Immature natural killer cell (primary cell): ENCODE measurements around the gene TNP2. TPM values are rescaled to one million over a fixed set of nuclear protein-coding genes. Genes with fewer than 3 reads are reported as not detected.

ENCODE experiments used
- DNase-seq, 3 donors: peaks; one replicate each; pipeline ENCODE4 v3.0.0; 2022; ENCODE audit warnings: mixed read lengths in 1 of 3
- H3K27ac Mint-ChIP-seq, 6 donors: one replicate each; pipeline ENCODE4 v1.8.0; 2020; ENCODE audit warnings: mixed read lengths in 6 of 6, mild to moderate bottlenecking in 5 of 6, inconsistent platforms in 4 of 6, moderate library complexity in 3 of 6
- H3K27me3 Mint-ChIP-seq, 3 donors: one replicate each; pipeline ENCODE4 v1.8.0; 2020 to 2021; ENCODE audit warnings: low read depth in 3 of 3, mild to moderate bottlenecking in 3 of 3, mixed read lengths in 3 of 3, moderate library complexity in 3 of 3, inconsistent platforms in 1 of 3
- H3K36me3 Mint-ChIP-seq, 3 donors: one replicate each; pipeline ENCODE4 v1.8.0; 2020; ENCODE audit warnings: mixed read lengths in 3 of 3, inconsistent platforms in 2 of 3, mild to moderate bottlenecking in 2 of 3
- H3K4me1 Mint-ChIP-seq, 2 donors: one replicate each; pipeline ENCODE4 v1.8.0; 2020; ENCODE audit warnings: inconsistent platforms in 2 of 2, mild to moderate bottlenecking in 2 of 2, mixed read lengths in 2 of 2, moderate library complexity in 1 of 2
- H3K4me3 Mint-ChIP-seq, 5 donors: one replicate each; pipeline ENCODE4 v1.8.0; 2020; ENCODE audit warnings: mild to moderate bottlenecking in 5 of 5, mixed read lengths in 5 of 5, inconsistent platforms in 3 of 5, moderate library complexity in 3 of 5
- H3K9me3 Mint-ChIP-seq, 6 donors: one replicate each; pipeline ENCODE4 v1.8.0; 2020; ENCODE audit warnings: mild to moderate bottlenecking in 6 of 6, mixed read lengths in 6 of 6, inconsistent platforms in 4 of 6, moderate library complexity in 3 of 6
- polyA plus RNA-seq, 3 donors: library from polyadenylated mRNA; unstranded; fragments of 300-500 nt; fragmentation: Illumina TruSeq; gene quantifications; one replicate each; pipeline ENCODE4 v1.2.3, GENCODE V29; 2021

TNP2 gene
- polyA plus RNA-seq: not detected

DNA sequence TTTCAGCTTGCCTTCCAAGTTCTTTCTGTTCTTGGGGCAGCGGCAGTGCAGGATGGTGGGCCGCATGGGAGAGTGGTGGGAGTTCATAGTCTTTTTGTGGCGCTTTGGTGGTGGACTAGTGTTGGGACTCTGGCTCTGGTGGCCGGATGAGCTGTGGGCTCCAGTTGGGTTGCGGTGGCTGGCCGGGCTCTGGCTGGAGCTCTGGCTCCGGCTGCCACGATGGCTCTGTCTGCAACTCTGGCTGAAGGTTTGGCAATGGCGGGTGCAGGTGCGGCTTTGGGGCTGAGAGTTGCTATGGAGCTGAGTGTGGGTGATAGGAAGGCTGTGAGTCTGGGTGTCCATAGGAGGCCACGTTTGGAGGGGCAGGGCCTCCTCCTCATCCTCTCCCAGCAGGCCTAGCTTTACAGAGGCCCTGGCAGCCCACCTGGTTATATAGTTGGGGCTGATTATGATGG, at the start of gene TNP2:
Gene TNP2, minus strand, starts transcription at position 405 of the 455 bp plus-strand sequence. Its CDS starts 63 bp downstream, at position 342.
- Mint-ChIP-seq H3K27ac (no peak within 1 kb of the TSS), H3K36me3 (peaks cover 0 to 3% (median 0%) of the 10 kb centered on the region in 3 donors), H3K9me3 (no peaks in the 10 kb centered on the region), H3K4me3 (no peak within 1 kb of the TSS), H3K4me1 (peaks cover 2 to 4% of the 10 kb centered on the region in 2 donors), H3K27me3 (peaks cover 2 to 12% (median 11%) of the 10 kb centered on the region in 3 donors)
- DNase-seq: no peak

DNA sequence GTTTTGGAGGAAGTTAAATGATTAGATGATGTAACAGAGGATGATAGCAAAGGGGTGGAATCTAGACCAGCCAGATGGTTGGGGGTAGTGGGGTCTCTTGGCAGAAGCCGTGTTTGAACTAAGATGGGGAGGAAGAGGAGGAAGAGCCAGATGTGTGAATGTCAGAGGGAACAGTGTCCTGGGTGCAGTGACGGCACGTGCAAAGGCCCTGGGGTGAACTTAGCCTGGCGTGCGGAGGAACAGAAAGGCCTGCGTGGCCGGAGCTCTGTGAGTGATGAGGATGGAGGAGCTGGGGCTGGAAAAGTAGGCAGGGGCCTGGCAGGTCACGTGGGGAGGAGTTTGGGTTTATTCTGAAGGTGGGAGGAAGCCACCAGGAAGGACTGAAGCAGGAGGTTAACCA, 49.7 kb upstream of the TNP2 start:
- Mint-ChIP-seq H3K36me3 (no peaks in the 10 kb centered on the region), H3K4me1 (no peaks in the 10 kb centered on the region), H3K27ac (no peak overlapping the region), H3K9me3 (no peaks in the 10 kb centered on the region), H3K4me3 (no peak overlapping the region), H3K27me3 (peaks cover 0 to 7% (median 2%) of the 10 kb centered on the region in 3 donors)
- no peak for DNase-seq

GRCh38 chr16:11316331-11317015, 47.3 kb upstream of the TNP2 start:
- H3K9me3 Mint-ChIP-seq: no peaks in the 10 kb centered on the region
- no peaks in the 10 kb centered on the region for H3K36me3 Mint-ChIP-seq
- no peak overlapping the region for H3K27ac Mint-ChIP-seq
- peaks cover 13 to 15% of the 10 kb centered on the region in 2 donors for H3K4me1 Mint-ChIP-seq
- DNase-seq: no peak
- H3K27me3 Mint-ChIP-seq: peaks cover 2 to 9% (median 2%) of the 10 kb centered on the region in 3 donors
- no peak overlapping the region for H3K4me3 Mint-ChIP-seq

- H3K4me1 Mint-ChIP-seq: peaks cover 23 to 24% of the 10 kb centered on the region in 2 donors
- H3K27me3 Mint-ChIP-seq: peaks cover 2 to 9% (median 2%) of the 10 kb centered on the region in 3 donors
- H3K27ac Mint-ChIP-seq: no peak overlapping the region
- no peaks in the 10 kb centered on the region for H3K9me3 Mint-ChIP-seq
- no peaks in the 10 kb centered on the region for H3K36me3 Mint-ChIP-seq
- H3K4me3 Mint-ChIP-seq: no peak overlapping the region
- no peak for DNase-seq
Measured at GRCh38 chr16:11315510-11315909, 46.4 kb upstream of the TNP2 start.

DNA sequence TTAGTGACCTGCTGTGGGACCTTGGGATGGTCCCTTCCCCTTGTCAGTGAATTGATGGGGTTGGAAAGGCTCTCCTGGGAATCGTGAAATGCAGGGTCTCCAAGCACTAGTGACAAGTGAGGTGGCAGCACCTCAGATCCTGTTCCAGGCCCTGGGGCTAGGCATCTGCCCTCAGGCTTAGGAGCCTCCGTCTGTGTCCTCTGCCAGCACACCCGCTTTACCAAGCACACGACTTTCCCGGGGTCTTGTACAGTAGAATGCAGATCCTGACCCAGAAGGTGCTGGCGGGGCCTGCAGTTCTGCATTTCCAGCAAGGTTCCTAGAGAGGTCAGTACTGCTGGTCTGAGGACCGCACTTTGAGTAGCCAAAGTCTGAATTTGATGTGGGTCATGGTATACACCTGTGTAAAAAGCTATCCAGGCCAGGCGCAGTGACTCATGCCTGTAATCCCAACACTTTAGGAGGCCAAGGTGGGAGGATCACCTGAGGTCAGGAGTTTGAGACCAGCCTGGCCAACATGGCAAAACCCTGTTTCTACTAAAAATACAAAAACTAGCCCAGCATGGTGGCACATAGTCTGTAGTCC, 45.3 kb upstream of the TNP2 start:
- H3K4me3 Mint-ChIP-seq: no peak overlapping the region
- no peak for DNase-seq
- H3K27ac Mint-ChIP-seq: no peak overlapping the region
- H3K36me3 Mint-ChIP-seq: no peaks in the 10 kb centered on the region
- peaks cover 2 to 12% (median 3%) of the 10 kb centered on the region in 3 donors for H3K27me3 Mint-ChIP-seq
- H3K9me3 Mint-ChIP-seq: no peaks in the 10 kb centered on the region
- H3K4me1 Mint-ChIP-seq: peaks cover 24 to 25% of the 10 kb centered on the region in 2 donors

DNA sequence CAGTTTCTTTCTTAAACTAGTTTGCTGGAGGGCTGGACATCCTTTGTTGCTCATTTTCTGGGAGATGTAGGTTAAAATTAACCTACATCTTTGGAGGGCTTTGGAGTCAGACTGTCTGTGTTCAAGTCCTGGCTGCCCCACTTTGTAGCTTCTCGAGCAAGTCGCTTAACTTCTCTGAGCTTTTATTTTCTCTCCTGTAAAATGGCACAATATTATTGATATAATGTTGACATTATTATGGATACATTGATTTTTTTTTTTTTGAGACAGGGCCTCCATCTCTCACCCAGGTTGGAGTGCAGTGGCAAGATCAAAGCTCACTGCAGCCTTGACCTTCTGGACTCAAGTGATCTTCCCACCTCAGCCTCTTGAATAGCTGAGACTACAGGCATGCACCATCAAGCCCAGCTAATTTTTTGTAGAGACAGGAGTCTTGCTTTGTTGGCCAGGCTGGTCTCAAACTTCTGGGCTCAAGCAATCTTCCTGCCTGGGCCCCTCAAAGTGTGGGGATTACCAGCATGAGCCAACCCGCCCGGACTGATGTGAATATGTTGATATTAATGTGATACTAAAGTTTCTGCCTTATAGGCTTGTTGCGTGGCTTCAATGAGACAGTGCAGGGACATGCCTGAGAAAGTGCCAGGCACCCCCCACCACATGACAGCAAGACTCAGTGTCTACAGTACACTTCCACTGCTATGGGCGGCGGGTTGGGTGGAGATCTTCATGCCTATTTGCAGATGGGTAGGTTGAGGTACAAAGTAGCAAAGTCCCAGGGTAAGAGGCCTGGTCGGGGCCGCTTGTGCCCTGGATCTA, 44.6 kb upstream of the TNP2 start:
- Mint-ChIP-seq H3K27me3 (peaks cover 2 to 10% (median 3%) of the 10 kb centered on the region in 3 donors), H3K27ac (peak overlapping the region in 1 of 6 donors; percentile 34), H3K36me3 (no peaks in the 10 kb centered on the region), H3K9me3 (no peaks in the 10 kb centered on the region), H3K4me3 (no peak overlapping the region), H3K4me1 (peaks cover 24 to 25% of the 10 kb centered on the region in 2 donors)
- DNase-seq: no peak

DNA sequence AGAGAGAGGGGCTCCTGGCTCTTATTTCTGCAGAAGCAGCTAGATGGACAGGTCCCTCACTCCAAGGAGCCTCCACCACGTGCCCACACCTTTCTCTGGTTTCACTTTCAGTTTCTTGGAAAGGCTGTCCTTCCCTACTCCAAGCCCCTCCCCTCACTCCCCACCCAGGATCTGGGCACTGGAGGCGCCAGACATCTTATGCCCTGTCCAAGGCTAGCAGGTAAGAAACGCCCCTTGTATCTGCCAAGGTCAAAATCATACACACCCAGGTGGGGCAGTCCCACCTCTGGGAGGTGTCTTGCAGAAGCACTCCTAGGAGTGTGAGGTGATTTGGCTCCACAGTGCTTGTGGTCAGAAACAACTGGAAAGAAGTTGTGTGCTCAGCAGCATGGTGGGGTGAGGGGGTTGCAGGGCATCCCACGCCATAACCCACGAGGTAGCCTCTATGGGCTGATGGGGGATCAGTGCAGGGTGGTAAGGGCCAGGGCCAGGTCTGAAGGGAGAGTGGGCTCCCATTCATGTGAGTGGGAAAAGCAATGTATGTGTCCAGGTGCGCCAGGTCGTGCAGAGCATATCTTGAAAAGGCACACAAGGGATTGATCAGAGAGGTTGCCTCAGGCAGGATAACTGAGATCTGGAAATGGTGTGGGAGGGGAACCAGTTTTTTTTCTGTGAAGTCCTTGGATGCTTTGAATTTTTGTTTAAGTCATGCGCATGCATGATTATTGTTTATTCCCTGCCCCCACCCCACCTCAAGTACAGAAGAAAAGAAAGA, 43.8 kb upstream of the TNP2 start:
- Mint-ChIP-seq H3K27ac (no peak overlapping the region), H3K27me3 (peaks cover 2 to 7% (median 3%) of the 10 kb centered on the region in 3 donors)
- DNase-seq: peak in 1 of 3 donors; percentile 27

DNA sequence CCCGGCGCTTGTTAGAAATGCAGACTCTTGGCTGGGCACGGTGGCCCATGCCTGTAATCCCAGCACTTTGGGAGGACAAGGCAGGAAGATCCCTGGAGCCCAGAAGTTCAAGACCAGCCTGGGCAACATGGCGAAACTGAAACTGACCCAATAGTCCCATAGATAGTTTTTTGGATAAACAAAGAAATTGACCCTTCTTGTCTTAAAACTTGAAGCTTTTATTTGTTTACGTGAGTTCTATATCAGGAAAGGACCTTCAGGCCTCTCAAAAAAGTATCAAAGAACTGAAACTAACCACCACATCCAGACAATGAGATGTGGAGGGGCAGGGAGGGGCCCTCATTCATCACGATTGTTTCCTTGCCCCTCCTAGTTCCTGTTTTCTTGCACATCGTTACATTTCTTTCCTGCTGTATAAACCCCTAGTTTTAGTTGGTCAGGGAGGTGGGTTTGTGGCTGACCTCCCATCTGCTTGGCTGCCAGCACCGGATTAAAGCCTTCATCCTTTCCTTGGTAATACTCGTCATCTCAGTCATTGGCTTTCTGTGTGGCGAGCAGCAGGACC, 42.0 kb upstream of the TNP2 start:
- peak overlapping the region; percentile 30 to 50 (median 35) for H3K4me3 Mint-ChIP-seq
- DNase-seq: peak; percentile 40 to 52 (median 41)
- no peaks in the 10 kb centered on the region for H3K9me3 Mint-ChIP-seq
- peaks cover 2 to 14% (median 7%) of the 10 kb centered on the region in 3 donors for H3K27me3 Mint-ChIP-seq
- H3K36me3 Mint-ChIP-seq: no peaks in the 10 kb centered on the region
- H3K27ac Mint-ChIP-seq: peak overlapping the region in 5 of 6 donors; percentile 22 to 83 (median 60)
- peaks cover 24 to 25% of the 10 kb centered on the region in 2 donors for H3K4me1 Mint-ChIP-seq

More for the DNA sequence above, 43.8 kb upstream of the TNP2 start:
- H3K4me1 Mint-ChIP-seq: peaks cover 24 to 25% of the 10 kb centered on the region in 2 donors
- no peaks in the 10 kb centered on the region for H3K36me3 Mint-ChIP-seq
- H3K9me3 Mint-ChIP-seq: no peaks in the 10 kb centered on the region
- H3K4me3 Mint-ChIP-seq: peak overlapping the region in 1 of 5 donors; percentile 25

GRCh38 chr16:11310634-11310977, 41.5 kb upstream of the TNP2 start:
- H3K4me3 Mint-ChIP-seq: no peak overlapping the region
- peaks cover 2 to 14% (median 7%) of the 10 kb centered on the region in 3 donors for H3K27me3 Mint-ChIP-seq
- peak overlapping the region in 1 of 6 donors; percentile 74 for H3K27ac Mint-ChIP-seq
- DNase-seq: no peak
- H3K9me3 Mint-ChIP-seq: no peaks in the 10 kb centered on the region
- H3K4me1 Mint-ChIP-seq: peaks cover 24 to 25% of the 10 kb centered on the region in 2 donors
- no peaks in the 10 kb centered on the region for H3K36me3 Mint-ChIP-seq

DNA sequence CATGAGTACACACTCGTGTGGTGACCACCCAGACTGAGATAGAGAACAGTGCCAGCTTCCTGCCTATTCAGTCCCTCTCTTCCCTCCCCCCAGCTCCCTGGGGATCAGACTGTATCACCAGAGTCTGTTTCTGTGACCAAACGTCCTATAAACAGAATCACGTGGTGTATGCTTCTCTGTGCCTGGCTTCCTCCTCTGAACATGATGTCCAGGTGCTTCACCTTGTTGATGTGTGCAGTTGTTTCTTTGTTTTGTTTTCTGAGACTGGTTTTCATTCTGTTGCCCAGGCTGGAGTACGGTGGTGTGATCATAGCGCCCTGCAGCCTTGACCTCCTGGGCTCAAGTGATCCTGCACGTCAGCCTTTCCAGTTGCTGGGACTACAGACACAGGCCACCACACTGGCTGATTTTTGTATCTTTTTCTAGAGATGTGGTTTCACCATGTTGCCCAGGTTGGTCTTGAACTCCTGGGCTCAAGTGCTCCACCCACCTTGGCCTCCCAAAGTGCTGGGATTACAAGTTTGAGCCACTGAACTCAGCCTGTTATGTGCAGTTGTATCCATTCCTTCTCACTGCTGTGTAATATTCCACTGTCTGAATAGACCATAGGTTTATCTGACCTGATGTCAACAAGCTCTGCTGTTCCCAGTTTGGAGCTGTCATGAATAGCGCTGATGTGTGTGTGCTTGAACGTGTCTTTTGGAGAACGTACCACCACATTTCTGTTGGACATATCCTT, 40.9 kb upstream of the TNP2 start:
- Mint-ChIP-seq H3K27me3 (peaks cover 2 to 13% (median 9%) of the 10 kb centered on the region in 3 donors), H3K4me3 (no peak overlapping the region), H3K36me3 (no peaks in the 10 kb centered on the region), H3K27ac (no peak overlapping the region), H3K9me3 (no peaks in the 10 kb centered on the region), H3K4me1 (peaks cover 24 to 25% of the 10 kb centered on the region in 2 donors)
- DNase-seq: no peak

DNA sequence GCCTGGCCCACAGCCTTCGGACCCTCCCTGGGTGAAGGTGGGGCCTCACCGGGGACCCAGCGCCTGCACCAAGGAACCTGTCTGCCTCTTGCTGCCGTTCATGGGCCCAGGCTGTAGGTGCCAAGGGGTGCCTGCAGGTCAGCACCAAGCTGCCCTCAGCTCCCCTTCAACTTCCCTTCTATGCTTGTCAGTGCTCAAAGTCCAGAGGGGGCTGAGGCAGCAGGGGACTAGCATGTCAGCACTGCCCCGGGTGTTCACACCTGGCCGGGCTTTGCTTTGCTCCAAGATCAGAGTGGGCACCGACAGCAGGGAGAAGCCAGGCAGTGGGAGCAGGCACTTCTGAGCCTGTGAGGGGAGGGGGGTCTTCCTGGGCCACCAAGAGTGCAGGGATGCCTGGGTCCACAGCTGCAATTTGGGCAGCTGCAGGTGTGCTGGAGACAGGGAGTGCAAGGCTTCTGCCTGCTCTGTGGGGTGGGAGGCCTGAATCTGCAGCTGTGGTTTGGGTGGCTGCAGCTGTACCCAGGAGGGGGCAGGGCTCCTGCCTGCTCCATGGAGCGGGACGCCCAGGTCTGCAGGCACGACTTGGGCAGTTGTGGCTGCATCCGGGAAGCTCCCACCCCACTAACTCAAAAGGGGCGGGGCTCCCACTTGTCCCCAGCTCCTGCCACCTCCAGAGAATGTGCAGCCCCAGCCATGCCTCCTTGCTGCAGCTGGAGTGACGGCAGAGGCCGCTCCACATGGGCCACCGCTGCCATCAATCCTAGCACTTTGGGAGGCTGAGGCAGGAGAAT, 39.6 kb upstream of the TNP2 start:
- H3K9me3 Mint-ChIP-seq: peaks cover 0 to 2% (median 0%) of the 10 kb centered on the region in 6 donors

More for the DNA sequence above, 39.6 kb upstream of the TNP2 start:
- DNase-seq: no peak
- Mint-ChIP-seq H3K4me3 (no peak overlapping the region), H3K36me3 (no peaks in the 10 kb centered on the region), H3K4me1 (peaks cover 24 to 25% of the 10 kb centered on the region in 2 donors), H3K27ac (no peak overlapping the region), H3K27me3 (peaks cover 2 to 17% (median 9%) of the 10 kb centered on the region in 3 donors)
